Activated naive CD4-positive, alpha-beta T cell treated with anti-CD3 and anti-CD28 coated beads, Interleukin-2, amount 50 U/mL, for 24 hours (primary cell): ENCODE measurements around the gene MLIP.

Source experiments
- H3K27ac Mint-ChIP-seq: one replicate; pipeline ENCODE4 v1.8.0; 2021; ENCODE audit warnings: mild to moderate bottlenecking, mixed read lengths
- H3K27me3 Mint-ChIP-seq: one replicate; pipeline ENCODE4 v1.8.0; 2021; ENCODE audit warnings: mixed read lengths
- H3K36me3 Mint-ChIP-seq: one replicate; pipeline ENCODE4 v1.8.0; 2021; ENCODE audit warnings: mixed read lengths
- H3K4me1 Mint-ChIP-seq: one replicate; pipeline ENCODE4 v1.8.0; 2021; ENCODE audit warnings: mixed read lengths
- H3K4me3 Mint-ChIP-seq: one replicate; pipeline ENCODE4 v1.8.0; 2021; ENCODE audit warnings: mild to moderate bottlenecking, mixed read lengths
- H3K9me3 Mint-ChIP-seq: one replicate; pipeline ENCODE4 v1.8.0; 2021; ENCODE audit warnings: mixed read lengths

Gene MLIP

DNA sequence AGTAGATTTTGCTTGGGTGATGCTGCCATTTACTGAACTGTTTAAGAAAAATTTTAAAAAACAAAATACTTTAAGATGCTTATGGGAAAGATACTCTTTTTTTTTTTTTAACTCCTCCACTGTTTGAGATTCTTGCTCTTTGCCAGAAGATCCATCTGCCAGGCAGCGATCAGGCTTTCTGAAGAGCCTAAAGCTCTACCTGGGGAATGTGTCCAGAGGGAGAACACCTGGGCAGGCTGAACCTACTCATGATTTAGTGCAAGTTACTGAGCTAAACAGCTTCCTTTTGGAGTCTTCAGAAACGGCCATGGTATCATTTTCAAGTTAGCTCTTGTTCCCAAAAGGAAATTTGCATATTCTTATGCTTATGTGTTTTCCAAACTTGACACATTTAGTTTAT is 23.5 kb upstream of the MLIP start:
- Mint-ChIP-seq H3K4me1 (no peaks in the 10 kb centered on the region), H3K9me3 (no peaks in the 10 kb centered on the region), H3K27ac (no peak overlapping the region), H3K36me3 (no peaks in the 10 kb centered on the region), H3K27me3 (peaks cover 1% of the 10 kb centered on the region), H3K4me3 (no peak overlapping the region)

DNA sequence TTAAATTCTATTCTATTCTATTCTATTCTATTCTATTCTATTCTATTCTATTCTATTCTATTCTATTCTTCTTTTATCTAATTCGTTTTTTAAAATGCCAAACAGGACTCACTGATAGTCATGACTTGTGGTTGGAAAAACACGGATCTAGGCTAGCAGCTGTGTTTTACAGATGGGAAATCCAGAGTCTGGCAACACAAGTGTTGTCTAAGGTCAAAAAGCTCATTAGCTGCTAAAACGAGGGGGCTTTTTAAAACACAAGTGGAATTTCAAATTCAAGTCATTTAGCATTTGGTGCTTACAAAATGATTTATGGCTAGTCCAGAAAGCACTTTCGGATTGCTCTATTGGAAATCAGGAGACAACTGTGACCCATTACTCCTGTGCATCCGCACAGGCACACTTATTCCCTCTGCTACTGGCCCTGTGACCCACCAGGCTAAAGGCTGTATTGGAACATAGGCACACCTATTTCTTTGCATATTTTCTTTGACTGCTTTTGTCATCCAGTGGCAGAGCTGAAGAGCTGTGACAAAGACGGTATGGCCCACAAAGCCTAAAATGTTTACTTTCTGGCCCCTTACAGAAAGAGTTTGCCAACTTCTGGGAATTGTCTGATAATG is 17.8 kb upstream of the MLIP start:
- Mint-ChIP-seq H3K36me3 (no peaks in the 10 kb centered on the region), H3K4me1 (no peaks in the 10 kb centered on the region), H3K27me3 (no peaks in the 10 kb centered on the region), H3K27ac (no peak overlapping the region), H3K4me3 (no peak overlapping the region), H3K9me3 (peaks cover 5% of the 10 kb centered on the region)

DNA sequence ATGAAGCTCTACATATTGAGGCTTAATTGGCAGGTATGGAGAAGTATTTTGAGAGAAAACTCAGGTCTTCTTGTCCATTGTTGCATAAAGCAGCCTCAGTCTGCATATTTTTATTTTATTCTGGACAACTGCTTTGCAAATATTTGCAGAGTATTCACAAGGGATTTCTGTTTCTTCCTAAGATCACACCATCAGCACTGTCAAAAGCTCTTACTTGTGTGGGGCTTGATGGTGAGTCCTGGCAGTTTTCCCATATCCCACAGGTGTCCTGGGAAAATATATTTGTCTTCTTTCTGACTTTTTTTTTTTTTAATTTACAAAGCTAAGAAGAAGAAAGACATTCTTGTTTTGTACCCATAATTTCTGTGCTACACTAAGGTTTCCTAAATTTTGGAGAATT is 16.9 kb upstream of the MLIP start:
- no peak overlapping the region for H3K27ac Mint-ChIP-seq
- no peaks in the 10 kb centered on the region for H3K4me1 Mint-ChIP-seq

DNA sequence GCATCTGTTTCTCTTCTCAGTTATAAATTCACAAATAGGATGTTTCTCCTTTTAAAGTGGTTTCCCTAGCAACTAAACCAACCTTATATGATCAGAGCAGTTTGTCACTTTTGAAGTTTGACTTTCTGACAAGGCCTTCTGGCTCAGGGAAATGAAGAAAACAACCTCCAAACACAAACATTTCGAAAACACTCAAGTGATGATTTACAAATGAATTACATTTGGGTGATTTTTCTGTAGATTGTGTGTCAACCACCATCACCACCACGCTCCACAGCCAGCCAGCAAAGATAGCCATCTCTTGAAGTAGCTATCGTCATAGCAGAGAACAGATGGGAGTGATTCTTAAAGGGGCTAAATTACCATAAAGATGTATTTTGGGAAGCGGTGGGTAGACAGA is 16.5 kb upstream of the MLIP start:
- no peaks in the 10 kb centered on the region for H3K4me1 Mint-ChIP-seq

More for the DNA sequence above, 16.9 kb upstream of the MLIP start:
- no peak overlapping the region for H3K4me3 Mint-ChIP-seq
- no peaks in the 10 kb centered on the region for H3K36me3 Mint-ChIP-seq
- H3K27me3 Mint-ChIP-seq: no peaks in the 10 kb centered on the region
- peaks cover 5% of the 10 kb centered on the region for H3K9me3 Mint-ChIP-seq

GRCh38 chr6:54095723-54096122 is 15.5 kb upstream of the MLIP start:
- no peaks in the 10 kb centered on the region for H3K36me3 Mint-ChIP-seq
- no peak overlapping the region for H3K4me3 Mint-ChIP-seq
- H3K4me1 Mint-ChIP-seq: no peaks in the 10 kb centered on the region
- no peaks in the 10 kb centered on the region for H3K27me3 Mint-ChIP-seq
- H3K9me3 Mint-ChIP-seq: peaks cover 5% of the 10 kb centered on the region
- H3K27ac Mint-ChIP-seq: no peak overlapping the region

More for the DNA sequence above, 16.5 kb upstream of the MLIP start:
- Mint-ChIP-seq H3K9me3 (peaks cover 5% of the 10 kb centered on the region), H3K27ac (no peak overlapping the region), H3K4me3 (no peak overlapping the region), H3K27me3 (no peaks in the 10 kb centered on the region), H3K36me3 (no peaks in the 10 kb centered on the region)

DNA sequence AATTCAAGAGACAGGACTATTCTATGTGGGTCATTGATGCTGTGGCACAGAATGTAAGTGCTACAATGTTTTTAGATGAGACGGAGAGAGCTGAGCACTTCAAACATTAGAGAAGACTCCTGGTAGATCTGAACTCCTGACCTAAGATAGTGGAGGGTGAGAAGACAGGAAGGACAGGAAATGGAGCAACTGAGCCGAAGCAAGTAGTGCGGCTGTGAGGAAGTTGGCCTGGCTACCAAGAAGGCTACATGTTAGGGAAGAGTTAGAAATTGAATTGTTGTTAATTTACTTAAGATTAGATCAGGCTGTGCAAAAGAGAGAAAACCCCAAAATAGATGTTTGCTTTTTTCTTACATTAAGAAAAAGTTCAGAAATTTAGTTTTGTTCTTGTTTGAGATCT is 14.4 kb upstream of the MLIP start:
- Mint-ChIP-seq H3K9me3 (peaks cover 5% of the 10 kb centered on the region), H3K36me3 (no peaks in the 10 kb centered on the region), H3K27ac (no peak overlapping the region), H3K27me3 (no peaks in the 10 kb centered on the region), H3K4me1 (no peaks in the 10 kb centered on the region), H3K4me3 (no peak overlapping the region)

GRCh38 chr6:54097753-54098152 is 13.5 kb upstream of the MLIP start:
- Mint-ChIP-seq H3K4me1 (no peaks in the 10 kb centered on the region), H3K9me3 (peaks cover 5% of the 10 kb centered on the region), H3K27ac (no peak overlapping the region), H3K36me3 (no peaks in the 10 kb centered on the region), H3K27me3 (no peaks in the 10 kb centered on the region), H3K4me3 (no peak overlapping the region)

DNA sequence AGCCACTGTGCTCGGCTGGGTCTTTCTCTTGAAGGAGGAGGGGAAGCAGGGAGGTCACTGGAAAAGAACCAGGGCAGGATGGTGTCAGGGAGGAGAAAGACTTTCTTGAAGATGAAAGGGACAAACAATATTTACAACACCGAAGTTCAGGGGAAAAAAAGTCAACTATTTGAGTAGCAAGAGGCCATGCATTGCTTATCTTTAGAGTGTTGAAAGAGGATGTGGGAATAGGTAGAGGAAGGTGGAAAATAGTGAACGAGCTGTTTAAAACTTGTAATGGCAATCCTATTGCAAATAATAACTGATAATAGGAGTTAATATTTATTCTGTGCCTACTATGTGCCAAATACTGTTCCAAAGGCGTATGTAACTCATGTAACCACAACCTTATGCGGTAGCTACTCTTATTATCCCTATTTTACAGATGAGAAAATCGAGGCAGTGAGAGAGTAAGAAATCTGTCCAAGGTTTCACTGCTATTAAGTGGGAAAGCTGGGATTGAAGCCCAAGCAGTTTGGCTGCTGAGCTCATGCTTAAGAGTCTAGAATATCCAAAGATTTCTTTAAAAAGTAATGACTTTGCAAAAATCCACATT is 12.7 kb upstream of the MLIP start:
- H3K27me3 Mint-ChIP-seq: no peaks in the 10 kb centered on the region
- no peak overlapping the region for H3K4me3 Mint-ChIP-seq
- no peaks in the 10 kb centered on the region for H3K4me1 Mint-ChIP-seq
- no peak overlapping the region for H3K27ac Mint-ChIP-seq
- no peaks in the 10 kb centered on the region for H3K36me3 Mint-ChIP-seq
- H3K9me3 Mint-ChIP-seq: peaks cover 5% of the 10 kb centered on the region

GRCh38 chr6:54099225-54099624 is 12.0 kb upstream of the MLIP start:
- no peaks in the 10 kb centered on the region for H3K36me3 Mint-ChIP-seq
- H3K4me1 Mint-ChIP-seq: no peaks in the 10 kb centered on the region
- H3K27ac Mint-ChIP-seq: no peak overlapping the region
- H3K9me3 Mint-ChIP-seq: peaks cover 5% of the 10 kb centered on the region
- H3K4me3 Mint-ChIP-seq: no peak overlapping the region
- no peaks in the 10 kb centered on the region for H3K27me3 Mint-ChIP-seq

DNA sequence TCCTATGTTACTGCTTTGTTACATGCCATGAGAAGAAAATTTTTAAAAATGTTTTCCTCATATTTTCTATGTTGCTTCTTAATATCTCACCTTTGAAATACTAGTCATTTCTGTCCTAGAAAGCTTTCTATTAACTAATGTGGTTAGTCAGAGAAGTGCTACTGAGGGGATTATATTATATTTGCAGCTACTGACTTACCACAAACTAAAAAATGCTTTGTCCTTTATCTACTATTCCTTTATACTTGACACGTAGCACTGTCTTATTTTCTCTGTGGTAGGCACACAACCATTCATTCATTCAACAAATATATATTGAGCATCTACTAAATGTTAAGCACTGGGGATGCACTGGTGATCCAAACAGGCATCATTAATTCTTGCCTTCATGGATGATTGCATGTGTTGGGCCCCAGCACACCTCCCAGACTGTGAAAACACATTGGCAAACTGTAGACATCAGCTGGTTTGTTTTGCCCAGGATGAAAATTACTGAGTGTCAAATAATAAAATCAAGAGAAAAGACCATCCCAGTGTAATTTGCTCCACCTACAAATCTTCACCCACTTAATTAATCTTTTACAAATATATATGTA is 10.7 kb upstream of the MLIP start:
- H3K36me3 Mint-ChIP-seq: no peaks in the 10 kb centered on the region
- H3K27me3 Mint-ChIP-seq: no peaks in the 10 kb centered on the region
- no peaks in the 10 kb centered on the region for H3K4me1 Mint-ChIP-seq
- H3K9me3 Mint-ChIP-seq: peaks cover 5% of the 10 kb centered on the region
- no peak overlapping the region for H3K27ac Mint-ChIP-seq
- no peak overlapping the region for H3K4me3 Mint-ChIP-seq

GRCh38 chr6:54102238-54102637 is 9.0 kb upstream of the MLIP start:
- Mint-ChIP-seq H3K27me3 (no peaks in the 10 kb centered on the region), H3K9me3 (peaks cover 5% of the 10 kb centered on the region), H3K4me3 (no peak overlapping the region), H3K36me3 (no peaks in the 10 kb centered on the region), H3K27ac (no peak overlapping the region), H3K4me1 (no peaks in the 10 kb centered on the region)

GRCh38 chr6:54103497-54103896 is 7.7 kb upstream of the MLIP start:
- Mint-ChIP-seq H3K27ac (no peak overlapping the region), H3K9me3 (no peaks in the 10 kb centered on the region), H3K36me3 (no peaks in the 10 kb centered on the region), H3K4me3 (no peak overlapping the region), H3K27me3 (no peaks in the 10 kb centered on the region), H3K4me1 (no peaks in the 10 kb centered on the region)

- Mint-ChIP-seq H3K36me3 (no peaks in the 10 kb centered on the region), H3K4me3 (no peak overlapping the region), H3K27me3 (no peaks in the 10 kb centered on the region), H3K9me3 (no peaks in the 10 kb centered on the region), H3K27ac (no peak overlapping the region), H3K4me1 (no peaks in the 10 kb centered on the region)
These were observed 4.5 kb upstream of the MLIP start for GRCh38 chr6:54106727-54107126.

- Mint-ChIP-seq H3K27ac (no peak overlapping the region), H3K27me3 (no peaks in the 10 kb centered on the region), H3K4me1 (no peaks in the 10 kb centered on the region), H3K9me3 (no peaks in the 10 kb centered on the region), H3K36me3 (no peaks in the 10 kb centered on the region), H3K4me3 (no peak overlapping the region)
These were observed 3.7 kb upstream of the MLIP start for GRCh38 chr6:54107470-54108090.

DNA sequence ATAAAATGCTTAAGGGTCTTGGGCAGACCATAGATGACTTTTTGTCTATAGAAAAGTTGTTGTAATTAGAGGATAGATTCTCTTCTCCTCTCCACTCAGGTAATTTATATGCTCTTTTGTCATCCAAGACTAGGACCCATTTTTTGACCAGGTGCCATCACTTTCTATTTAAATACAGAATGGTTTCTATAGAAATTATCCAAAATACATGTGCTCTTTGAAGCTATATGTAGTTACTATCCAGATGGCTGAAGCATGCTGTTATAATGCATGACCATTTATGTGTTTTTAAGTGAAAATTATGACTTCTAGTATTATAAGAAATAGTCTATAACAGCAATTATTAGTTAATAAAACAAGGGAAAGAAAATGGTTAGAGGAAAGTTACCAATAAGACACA is 3.0 kb upstream of the MLIP start:
- H3K27me3 Mint-ChIP-seq: no peaks in the 10 kb centered on the region
- no peaks in the 10 kb centered on the region for H3K36me3 Mint-ChIP-seq
- H3K4me3 Mint-ChIP-seq: no peak overlapping the region
- no peak overlapping the region for H3K27ac Mint-ChIP-seq
- H3K4me1 Mint-ChIP-seq: no peaks in the 10 kb centered on the region
- no peaks in the 10 kb centered on the region for H3K9me3 Mint-ChIP-seq

GRCh38 chr6:54109586-54109985 is 1.7 kb upstream of the MLIP start:
- Mint-ChIP-seq H3K9me3 (no peaks in the 10 kb centered on the region), H3K36me3 (no peaks in the 10 kb centered on the region), H3K27me3 (no peaks in the 10 kb centered on the region), H3K4me1 (no peaks in the 10 kb centered on the region), H3K4me3 (no peak overlapping the region), H3K27ac (no peak overlapping the region)
